GM21528 (cell line): Measurements from ENCODE around the gene CELF2.

Experiments
- ATAC-seq: cut with Tn5 transposase; IDR thresholded peaks from one replicate; pipeline ENCODE4 v1.9.1; 2021; ENCODE audit warnings: mild to moderate bottlenecking, moderate library complexity; ENCODE audit not compliant: unreplicated experiment, low FRiP score

Gene CELF2

DNA sequence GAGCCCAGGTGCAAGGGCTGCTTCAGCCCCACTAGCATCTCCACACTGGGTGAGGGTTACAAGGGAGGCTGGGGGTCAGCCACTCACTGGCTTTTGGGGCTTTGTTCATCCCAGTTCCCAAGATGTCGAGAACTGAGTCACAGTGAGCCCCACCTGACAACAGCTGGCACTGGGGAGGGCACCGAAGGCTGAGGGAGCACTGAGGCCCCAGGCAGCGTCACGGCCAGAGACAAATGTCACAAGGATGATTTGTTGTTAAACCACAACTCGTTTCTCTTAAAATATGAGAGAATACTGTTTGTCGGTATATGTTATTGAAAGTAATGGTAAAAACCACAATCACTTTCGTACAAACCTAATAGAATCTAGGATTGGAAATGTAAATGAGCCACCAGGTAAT, 219.9 kb downstream of the CELF2 start:
- ATAC-seq = peak; percentile 41

DNA sequence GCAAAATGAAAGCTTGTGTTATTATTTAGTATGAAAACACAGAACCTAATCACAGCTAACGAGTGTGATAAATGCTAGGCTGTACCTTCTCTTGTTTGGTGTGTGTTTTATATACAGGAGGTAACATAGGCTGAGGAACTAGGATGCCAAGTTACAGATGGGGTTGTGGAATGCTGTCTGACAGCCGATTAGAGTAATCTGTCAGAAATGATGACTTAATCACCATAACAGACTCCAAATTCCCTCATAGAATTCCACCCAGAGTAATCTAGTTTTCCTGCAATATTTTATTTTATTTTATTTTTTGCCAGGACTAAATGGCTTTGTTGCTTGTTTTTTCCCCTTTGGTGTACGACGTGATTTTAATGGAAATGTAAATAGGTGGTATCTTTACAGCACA, 221.2 kb downstream of the CELF2 start:
- no peak for ATAC-seq

DNA sequence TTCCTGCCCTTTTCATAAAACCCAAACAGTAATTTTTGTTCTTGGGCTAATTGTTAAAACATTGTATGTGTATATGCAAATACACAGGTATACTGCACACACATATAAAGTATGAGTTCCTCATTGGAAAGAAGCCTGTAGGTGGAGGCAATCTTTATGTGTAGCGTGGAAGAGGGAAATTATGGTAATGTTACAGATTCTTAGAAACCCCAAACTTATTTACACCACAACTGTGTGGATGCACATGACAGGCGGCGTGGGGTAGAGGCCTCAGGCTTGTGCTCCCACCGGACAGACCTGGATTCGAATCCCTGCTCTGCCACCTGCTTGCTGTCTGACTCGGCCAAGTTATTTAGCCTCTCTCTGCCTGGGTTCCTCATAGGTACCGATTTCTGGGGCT, 223.0 kb downstream of the CELF2 start:
- no peak for ATAC-seq

DNA sequence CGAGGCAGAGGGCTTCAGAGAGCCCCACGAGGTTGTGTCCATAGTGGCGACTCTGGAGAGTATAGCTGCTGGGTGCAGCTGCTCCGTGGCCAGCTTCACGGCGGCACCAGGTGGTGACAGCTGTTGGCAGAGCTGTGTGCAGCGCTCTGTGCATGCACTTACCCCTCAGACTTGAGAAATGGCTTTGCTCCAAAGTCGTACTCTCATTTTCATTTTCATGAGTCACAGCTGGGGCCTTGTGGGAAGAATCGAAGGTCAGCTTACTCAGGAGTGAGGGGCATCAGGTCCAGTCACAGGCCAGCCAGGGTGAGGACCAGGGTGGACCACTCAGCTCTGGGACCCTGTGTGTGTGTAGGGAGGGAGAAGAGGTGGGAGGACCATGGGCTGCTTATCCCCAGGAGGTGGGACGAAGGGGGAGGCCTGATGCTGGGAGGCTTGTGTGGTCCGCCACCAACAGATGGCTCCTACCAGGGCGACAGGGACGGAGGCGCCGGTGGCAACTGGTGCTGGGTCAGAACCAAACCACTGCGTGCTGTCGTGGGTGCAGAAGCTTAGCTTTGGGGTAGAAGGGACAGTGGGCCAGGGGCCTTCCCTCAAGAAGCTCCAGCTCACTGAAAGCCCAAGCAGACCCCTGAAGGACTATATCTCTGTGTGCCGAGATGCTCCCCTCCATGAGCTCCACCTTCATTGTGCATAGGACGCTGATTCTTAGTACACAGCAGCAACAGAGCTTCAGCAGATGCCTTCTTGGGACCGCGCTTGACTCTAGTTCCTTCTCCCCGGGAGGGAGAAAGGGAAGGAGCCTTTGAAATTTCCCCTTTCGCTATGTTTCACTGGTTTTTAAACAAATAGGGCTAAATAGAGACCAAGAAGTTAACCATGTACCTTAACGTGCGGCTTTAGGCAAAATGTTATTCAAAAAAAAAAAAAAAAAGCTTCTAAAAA, 225.0 kb downstream of the CELF2 start:
- peak; percentile 69 for ATAC-seq

DNA sequence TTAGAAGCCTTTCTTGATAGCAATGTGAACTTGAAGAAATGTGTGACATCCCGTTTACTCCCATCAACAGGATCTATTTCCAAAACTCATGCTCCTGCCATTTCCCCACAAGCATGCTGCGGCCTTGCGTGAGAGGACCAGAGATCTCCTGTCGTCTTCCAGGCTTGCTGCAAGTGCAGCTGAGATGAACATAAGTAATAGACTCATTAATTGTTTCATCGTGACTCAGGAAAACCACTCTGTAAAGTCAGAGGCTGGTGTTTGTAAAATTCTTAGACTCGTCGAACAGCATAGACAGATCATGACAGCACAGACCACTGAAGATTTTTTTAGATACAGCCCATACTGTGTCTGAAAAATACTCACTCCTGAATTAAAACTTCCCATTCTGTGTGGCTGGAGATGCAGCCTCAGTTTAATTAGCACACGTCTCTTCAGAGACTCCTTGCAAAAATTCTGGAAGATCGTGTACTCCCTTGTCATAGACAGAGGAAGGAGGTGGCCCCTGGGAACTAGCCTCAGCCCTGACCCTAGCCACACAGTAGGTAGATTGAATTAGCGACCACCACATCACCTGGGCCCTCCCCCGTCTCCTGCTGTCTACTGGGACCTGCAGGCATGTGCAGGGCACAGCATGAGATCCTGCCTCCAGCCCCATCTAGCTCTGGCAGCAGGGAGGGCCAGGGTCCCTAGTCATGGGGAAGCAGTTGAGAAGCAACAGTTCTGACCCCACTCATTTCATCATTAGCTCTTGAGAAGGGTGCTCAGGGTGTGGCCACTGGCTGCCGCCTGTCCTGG, 226.0 kb downstream of the CELF2 start:
- no peak for ATAC-seq

DNA sequence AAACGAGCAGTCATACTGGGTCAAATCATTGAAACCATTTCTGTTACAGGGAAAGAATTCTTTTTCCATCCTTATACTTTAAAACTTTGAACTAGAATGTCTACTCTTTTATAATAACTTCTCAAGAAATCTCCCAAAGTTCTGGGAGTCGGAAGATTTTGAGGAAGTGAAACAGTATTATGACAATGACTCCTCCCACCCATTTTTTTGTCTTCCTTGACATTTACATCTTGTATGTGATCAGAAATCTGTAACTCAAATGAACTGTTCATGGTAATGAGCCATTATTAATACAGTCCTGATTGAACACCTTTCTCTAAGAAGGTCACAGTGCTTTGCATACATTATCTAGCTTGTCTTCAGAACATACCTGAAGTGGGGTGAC, 227.4 kb downstream of the CELF2 start:
- peak; percentile 21 for ATAC-seq

DNA sequence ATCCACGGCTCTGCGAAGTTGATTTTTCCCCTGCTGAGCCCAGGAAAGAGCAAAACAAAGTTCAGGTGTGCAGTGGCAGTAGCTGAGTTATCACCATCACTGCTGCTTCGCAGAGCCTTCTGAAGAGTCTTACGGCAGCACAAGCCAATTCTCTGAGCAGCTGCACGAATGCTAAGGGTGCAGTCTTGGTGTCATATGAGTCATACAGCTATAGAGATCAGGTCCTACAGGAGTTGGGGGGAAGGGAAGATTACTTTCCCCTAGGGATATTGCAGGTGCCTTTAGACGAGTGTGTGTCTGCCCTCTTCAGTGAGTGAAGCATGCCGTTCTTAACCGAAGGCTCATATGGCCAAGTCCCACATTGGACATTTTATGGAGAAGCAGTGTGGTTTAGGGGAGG, 227.8 kb downstream of the CELF2 start:
- ATAC-seq = peak; percentile 44

DNA sequence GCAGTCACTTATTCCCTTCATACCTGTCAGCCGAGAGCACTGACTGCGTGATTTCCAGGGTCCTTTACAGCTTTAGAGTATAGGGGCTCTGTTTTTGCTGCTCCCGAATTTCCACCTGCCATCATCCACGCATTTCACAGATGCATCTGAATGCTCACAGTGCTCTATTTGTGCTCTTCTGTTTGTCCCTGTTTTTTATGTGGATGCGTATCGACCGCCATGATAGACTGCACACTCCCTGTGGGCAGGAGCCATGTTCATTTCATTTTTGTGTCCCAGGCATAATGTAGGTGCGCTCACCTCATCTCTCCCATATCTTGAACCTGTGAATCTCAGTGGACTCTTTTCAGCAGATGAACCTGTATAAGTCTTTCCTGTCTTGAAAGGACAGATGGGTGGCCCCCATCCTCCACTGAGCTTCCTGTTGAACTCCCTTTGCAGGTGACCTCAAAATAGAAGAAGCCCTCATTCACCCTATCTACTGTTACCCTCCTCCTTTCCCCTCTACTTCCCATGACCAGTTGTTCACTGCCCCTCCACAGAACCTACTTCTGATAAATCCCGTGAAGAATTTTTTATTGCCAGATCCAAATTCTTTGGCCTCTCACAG, 228.4 kb downstream of the CELF2 start:
- no peak for ATAC-seq

DNA sequence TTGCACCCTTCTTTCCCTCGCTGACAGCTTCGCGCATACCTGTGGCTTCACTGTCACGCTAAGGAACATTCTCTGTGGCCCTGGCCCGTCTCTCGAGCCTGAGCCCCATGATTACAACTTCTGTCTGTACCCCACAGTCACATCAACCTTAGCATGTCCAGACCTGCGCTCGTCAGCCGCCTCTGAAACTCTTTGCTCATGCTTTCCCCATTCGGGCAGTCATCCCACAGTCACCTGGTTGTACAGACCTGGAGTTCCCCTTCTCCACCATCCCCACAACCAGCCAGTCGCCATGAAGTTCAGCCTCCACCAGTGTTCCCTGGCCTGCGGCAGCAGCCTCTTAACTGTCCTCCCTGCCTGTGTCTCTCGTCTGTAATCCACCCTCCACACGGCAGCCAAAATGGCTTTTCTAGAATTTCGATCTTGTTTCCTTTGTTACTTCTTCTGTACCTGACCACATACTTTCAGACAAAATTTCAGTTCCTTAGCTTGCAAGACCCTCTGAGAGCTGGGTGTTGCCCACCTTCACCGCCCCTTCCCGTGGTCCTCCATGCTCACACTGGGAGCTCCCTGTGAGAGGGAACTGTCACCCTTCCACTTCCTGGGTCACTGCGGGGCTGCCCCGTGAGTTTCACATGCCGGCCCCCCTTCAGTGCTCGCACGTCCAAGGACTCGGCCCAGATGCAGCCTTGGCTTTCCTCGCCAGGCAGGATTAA, 229.2 kb downstream of the CELF2 start:
- no peak for ATAC-seq

DNA sequence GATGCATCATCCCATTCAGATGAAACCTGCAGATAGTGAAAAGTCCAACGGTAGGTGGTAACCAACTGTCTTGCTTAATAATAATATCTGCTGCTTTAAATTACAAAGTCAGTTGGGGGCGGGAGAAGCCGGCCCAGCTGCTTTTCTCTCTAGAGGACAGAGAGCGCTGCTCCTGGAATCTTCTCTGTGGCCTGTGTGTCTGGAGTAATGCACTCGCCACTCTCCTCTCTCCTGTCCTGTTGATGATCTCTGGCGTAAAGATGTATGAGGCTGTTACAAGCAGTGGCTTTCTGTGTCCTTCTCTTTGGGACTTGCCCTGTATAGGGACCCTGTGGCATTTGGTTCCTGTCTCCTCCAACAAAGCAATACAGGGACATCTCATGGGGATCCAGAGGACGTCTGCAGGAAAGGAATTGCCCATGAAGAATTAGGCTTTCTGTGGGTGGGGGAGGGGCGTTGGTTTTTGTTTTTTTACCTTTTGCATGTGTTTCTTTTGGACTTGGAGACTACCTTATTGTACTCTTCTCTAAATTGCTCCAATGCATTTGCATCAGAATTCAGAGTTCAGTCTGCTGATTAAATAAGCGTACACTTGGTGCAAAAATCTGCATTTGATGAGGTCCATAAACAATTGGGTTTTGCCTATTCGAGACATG, 231.6 kb downstream of the CELF2 start:
- no peak for ATAC-seq

DNA sequence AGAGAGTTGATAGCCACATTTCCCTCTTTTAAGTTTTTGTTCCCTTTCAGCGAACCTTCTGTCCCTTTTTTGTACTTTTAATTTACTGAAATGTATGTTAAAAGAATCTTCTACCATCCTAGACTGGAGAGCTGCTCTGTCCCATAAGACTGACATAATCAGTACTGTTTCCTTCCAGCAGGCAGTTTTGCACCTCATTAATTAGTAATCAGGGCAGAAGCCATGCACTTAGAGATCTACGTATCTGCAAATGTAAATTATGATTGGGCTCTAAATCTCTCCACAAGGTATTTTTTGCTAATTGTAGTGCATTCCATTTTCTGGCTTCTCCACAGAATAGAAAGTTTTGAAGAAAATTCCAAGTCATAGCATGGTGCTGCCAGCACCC, 232.1 kb downstream of the CELF2 start:
- ATAC-seq = no peak

DNA sequence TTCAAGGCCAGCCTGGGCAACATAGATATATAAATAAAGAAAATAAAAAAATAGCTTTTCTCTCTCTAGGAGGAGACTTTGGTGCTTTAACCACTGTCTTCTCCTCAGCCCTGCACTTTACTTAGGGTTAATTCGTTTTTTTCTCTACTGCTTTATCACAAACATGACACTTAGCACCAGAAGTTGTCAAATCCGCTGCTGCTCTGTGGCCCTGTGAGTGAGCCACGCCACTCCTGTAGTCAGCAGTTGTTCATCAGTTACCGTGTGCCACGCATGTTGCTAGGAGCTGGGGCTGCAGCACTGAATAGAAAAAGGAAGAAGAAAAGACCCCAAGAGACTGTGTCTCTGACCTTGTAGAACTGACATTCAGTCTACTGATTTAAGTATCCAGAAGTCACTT, 232.6 kb downstream of the CELF2 start:
- no peak for ATAC-seq

DNA sequence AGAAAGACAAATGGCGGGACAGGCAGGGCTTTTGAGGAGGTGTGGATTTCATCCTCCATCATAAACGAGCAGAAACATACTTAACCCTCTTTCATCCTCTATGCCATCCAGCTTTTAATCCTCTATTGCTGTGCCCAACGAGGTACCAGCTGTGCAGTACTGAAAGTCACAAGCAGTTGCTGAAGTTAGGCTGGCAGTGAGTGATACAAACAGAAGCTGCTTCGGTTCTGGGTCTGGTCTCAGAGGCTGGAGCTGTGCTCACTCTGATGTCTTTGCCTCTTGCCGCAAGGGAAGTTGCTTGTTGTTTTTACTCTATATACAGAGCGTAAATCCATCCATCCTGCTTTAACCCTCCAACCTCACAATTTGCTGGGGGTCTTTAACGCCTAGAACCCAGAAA, 235.2 kb downstream of the CELF2 start:
- no peak for ATAC-seq

DNA sequence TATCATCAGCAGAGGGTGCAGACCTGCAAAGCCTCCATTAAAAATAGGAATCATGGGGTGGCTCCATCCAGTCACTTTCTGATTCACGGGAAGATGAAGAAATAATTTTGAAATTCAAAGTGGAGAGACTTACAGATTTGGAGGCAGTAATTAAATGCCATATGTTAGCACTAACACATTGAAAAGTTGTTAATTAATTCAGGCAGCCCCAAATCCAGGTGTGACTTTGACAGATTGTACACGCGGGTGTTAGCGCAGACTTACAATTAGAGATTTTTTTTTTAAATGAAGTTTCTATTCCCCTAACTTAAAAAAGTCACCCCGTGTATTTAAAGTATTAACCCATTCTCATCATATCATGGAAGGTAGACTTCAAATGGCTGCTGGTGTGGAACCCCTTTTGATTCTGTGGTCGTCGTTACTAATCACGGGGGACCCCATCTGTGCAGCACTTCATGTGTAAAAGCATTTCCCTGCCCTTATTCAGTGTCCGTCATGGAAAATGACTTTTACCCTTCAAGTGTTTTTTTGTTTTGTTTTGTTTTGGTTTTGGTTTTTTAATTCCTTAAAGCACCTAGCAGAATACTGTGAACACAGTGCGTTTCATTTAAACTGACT, 235.8 kb downstream of the CELF2 start:
- ATAC-seq = no peak

DNA sequence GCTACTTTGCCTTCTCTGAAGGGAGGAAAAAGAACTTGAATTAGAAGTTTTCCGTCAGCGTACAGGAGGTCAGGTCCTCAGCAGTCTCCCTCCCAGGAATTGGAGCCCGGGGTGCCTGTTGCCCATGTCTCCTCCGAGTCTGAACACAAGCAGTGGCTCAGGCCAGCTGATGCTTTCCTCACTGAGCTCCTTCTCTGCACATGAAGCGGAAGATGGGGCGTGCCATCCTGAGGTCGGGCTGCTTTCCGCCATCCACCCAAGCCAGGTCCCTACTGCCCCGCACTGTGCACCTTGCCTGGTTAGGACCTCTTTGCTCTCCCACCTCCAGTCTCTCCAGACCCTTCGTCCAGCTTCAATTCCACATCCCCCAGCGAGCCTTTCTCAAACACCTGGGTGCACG, 237.5 kb downstream of the CELF2 start:
- ATAC-seq = no peak

DNA sequence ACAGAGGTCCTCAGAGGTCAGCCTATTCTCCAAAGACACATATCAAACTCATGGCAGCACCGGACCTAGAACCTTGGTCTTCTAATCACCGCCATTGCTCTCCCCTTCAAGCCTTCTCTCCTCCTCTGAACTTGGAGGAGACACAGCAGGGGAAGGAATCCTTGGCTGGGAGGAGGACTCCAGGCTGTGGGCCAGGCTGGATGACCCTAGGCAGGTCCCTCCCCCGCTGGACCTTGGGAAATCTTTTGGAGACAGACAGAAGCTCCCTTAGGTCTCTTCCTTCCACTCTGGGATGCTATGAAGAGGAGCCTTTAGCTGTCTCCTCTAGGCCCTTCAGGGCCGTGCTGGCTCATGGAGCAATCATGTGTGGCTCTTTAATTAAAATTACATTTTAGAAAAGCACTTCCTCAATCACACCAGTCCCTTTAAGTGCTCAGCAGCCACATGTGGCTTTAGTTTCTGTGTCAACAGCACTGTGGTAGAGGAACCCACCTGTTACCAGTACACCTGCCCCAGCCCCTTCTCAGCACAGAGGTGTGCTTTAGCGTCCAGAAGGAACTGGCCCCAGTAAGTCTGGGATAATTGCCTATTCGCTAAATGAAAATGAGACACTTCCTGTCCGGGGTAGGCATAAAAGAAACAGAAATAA, 238.2 kb downstream of the CELF2 start:
- no peak for ATAC-seq

DNA sequence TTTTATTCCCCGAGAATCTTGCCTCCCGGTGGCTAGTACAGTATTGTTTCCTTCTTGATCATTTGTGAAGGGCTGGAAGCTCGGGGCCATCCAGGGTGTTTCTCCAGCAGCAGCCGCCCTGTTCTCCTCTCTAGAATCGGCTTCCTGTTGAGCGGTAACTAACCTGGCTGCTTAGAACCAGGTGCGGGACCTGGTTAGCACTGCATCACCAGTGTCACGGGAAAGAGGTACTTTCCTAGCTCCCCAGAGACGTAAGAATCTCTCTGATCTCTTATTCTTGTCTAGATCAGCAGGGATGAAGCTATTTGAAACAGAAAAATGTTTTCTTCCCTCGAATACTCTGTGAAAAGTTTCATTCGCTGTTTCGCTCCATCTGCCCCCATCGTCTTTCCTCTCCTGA, 239.2 kb downstream of the CELF2 start:
- no peak for ATAC-seq

DNA sequence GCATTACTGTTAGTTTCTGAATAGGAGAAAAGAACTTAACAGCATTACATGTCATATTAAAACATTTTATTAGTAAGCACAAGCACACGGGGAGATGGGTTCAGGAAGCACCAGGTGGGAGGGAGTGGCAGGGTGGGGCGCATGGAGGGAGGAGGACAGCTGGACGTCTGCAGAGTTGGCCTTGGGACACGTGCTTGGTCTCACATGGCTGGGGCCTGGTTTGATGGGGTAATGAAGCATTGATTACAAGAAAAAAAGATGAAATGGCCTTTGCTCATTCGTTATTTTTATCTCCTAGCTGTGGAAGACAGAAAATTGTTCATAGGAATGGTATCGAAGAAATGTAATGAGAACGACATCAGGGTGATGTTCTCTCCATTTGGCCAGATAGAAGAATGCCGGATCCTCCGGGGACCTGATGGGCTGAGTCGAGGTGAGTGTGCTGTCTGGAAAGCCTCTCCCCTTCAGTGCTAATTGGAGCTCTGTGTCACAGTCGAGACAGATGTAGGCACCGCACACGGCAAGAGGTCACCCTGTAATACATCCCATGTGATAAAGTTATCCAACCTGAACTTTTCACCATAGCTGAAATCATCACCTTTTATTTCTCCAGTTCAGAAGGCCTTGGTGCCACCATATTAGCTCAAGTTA, 239.9 kb downstream of the CELF2 start:
- no peak for ATAC-seq

DNA sequence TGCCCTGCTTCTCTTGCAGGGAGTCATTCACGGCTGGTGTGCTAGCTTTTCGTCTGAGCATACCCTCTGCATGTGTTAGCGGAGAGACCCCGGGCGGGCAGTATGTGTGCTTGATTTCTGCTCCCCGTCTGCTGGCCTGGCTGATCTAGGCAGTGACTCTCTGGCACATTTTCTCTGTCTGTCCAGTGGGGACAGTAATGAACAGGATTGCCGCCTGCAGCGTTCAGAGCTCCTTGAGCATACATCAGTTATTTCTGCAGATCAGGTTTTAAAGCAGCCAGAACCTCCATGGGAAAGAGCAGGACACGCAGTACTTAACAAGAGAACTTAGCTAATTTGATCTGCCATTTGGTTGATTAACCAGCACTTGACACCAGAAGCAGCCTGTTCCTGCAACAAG, 242.5 kb downstream of the CELF2 start:
- ATAC-seq = no peak
